Bronchial epithelial cell (primary cell): ENCODE measurements around the gene CCDC71L. TPM values are rescaled to one million over a fixed set of nuclear protein-coding genes. Genes with fewer than 3 reads are reported as not detected.
"Not testable (repeated sequence)": the region's sequence is repeated elsewhere in the genome, so short reads cannot be mapped to it uniquely, and the experiment has no call there.

ENCODE experiments used
- DNase-seq: peaks from one replicate; pipeline ENCODE4 v3.0.0-alpha.2; 2010; ENCODE audit warnings: low read depth
- FAIRE-seq: peaks from 2 replicates; lab custom pipeline; 2011; peaks lifted over from hg19 to GRCh38; lab: Jason Lieb, UNC
- H3K27me3 ChIP-seq: 2 replicates; pipeline ENCODE4 v1.5.1; 2011; ENCODE audit warnings: low read length; ENCODE audit not compliant: control insufficient read depth, insufficient read depth
- H3K36me3 ChIP-seq: 2 replicates; pipeline ENCODE4 v1.5.1; 2011; ENCODE audit warnings: low read length; ENCODE audit not compliant: control insufficient read depth, insufficient read depth
- H3K4me3 ChIP-seq: 2 replicates; pipeline ENCODE4 v1.5.1; 2011; ENCODE audit warnings: mild to moderate bottlenecking, low read depth, low read length, control low read depth
- CTCF ChIP-seq: IDR thresholded peaks from 2 replicates; pipeline ENCODE4 v1.5.1; 2011; ENCODE audit warnings: mild to moderate bottlenecking, moderate library complexity, low read length, control low read depth, inconsistent platforms; ENCODE audit not compliant: insufficient read depth, severe bottlenecking
- total RNA-seq: library from RNA; depleted of rRNA; stranded (reverse); fragments of >200 nt; gene quantifications from 2 replicates; pipeline ENCODE4 v1.2.1, GENCODE V29; 2014

The CCDC71L gene
- total RNA-seq, result 6.6 and 11.6 TPM in 2 replicates

GRCh38 chr7:106660862-106661720, at the start of gene CCDC71L:
TSS of gene CCDC71L (minus strand) at chr7:106661158. CDS start at chr7:106660896, 262 bp downstream.
- no peak for TF ChIP-seq CTCF
- H3K36me3 ChIP-seq, result no peaks in the 10 kb centered on the region
- H3K27me3 ChIP-seq, result no peaks in the 10 kb centered on the region
- peak within 1 kb of the TSS; percentile 73 for H3K4me3 ChIP-seq
- DNase-seq, result peak; percentile 80
- FAIRE-seq, result peak; percentile 70

- not testable (repeated sequence) for H3K4me3 ChIP-seq, DNase-seq, H3K36me3 ChIP-seq, FAIRE-seq, H3K27me3 ChIP-seq
These were observed 48.6 kb upstream of the CCDC71L start for GRCh38 chr7:106709604-106710003.

- DNase-seq, result no peak
- Histone ChIP-seq H3K36me3 (no peaks in the 10 kb centered on the region), H3K4me3 (no peak overlapping the region), H3K27me3 (no peaks in the 10 kb centered on the region)
- TF ChIP-seq CTCF, result no peak
- FAIRE-seq, result no peak
These were observed 43.3 kb upstream of the CCDC71L start for GRCh38 chr7:106704000-106704840.

GRCh38 chr7:106693677-106694353, 32.9 kb upstream of the CCDC71L start:
- DNase-seq (peak; percentile 17), FAIRE-seq (no peak)
- no peak overlapping the region for H3K4me3 ChIP-seq
- no peaks in the 10 kb centered on the region for H3K27me3 ChIP-seq
- no peak for TF ChIP-seq CTCF
- no peaks in the 10 kb centered on the region for H3K36me3 ChIP-seq

GRCh38 chr7:106692450-106693051, 31.6 kb upstream of the CCDC71L start:
- Histone ChIP-seq H3K36me3 (no peaks in the 10 kb centered on the region), H3K4me3 (no peak overlapping the region), H3K27me3 (no peaks in the 10 kb centered on the region)
- DNase-seq, result no peak
- FAIRE-seq, result no peak
- no peak for TF ChIP-seq CTCF

GRCh38 chr7:106688161-106688560, 27.2 kb upstream of the CCDC71L start:
- H3K27me3 ChIP-seq, FAIRE-seq, H3K36me3 ChIP-seq, DNase-seq, H3K4me3 ChIP-seq: not testable (repeated sequence)
